Fibroblast of the aortic adventitia (primary cell): ENCODE data around the gene ERCC1. TPM values are rescaled to one million over a fixed set of nuclear protein-coding genes. Genes with fewer than 3 reads are reported as not detected.

Experiments
- DNase-seq: peaks from one replicate; pipeline ENCODE4 v3.0.0-alpha.2; 2010; ENCODE audit warnings: low read depth
- H3K4me3 ChIP-seq: 2 replicates; pipeline ENCODE4 v1.5.1; 2011; ENCODE audit warnings: low read depth, mild to moderate bottlenecking, control low read depth, low read length, moderate library complexity
- total RNA-seq: library from RNA; depleted of rRNA; stranded (reverse); fragments of >200 nt; gene quantifications from 2 replicates; pipeline ENCODE4 v1.2.3, GENCODE V29; 2012; ENCODE audit warnings: low replicate concordance
- TF ChIP-seq, protein P1 (sequence below): IDR thresholded peaks from 2 replicates; pipeline ENCODE4 v1.5.1; 2011; ENCODE audit warnings: mild to moderate bottlenecking, low read length, control low read depth, inconsistent platforms; ENCODE audit not compliant: insufficient read depth

The ERCC1 gene
- total RNA-seq, 1 donor = 109 TPM

DNA sequence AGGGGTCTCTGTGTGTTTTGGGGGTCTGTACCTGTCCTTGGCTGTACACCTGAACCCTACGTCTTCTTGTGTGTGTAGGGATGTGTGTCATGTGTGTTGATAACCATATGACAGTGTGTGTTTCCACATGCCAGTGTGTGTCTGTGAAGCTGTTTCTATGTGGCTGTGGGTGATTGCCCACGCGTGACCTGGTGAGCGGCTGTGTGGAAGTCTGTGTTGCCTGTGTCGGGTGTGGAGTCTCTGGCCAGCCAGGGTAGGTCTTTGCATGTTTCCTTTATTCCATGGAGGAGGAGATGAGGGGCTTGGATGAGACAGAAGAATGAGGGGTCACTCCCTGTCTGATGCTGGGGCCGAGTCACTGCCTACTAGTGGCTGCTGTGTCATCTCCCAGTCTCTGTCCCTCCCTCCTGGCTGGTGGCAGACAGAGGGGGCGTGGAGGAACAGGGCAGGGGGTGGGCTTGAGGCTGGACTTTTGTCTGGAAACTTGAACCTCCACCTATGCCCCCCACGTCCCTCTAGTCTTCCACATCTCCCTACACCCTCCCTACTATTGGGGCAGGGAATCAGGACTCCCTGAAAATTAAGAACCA, 41.2 kb upstream of the ERCC1 start:
- no peak for DNase-seq
- TF ChIP-seq, protein P1, sequence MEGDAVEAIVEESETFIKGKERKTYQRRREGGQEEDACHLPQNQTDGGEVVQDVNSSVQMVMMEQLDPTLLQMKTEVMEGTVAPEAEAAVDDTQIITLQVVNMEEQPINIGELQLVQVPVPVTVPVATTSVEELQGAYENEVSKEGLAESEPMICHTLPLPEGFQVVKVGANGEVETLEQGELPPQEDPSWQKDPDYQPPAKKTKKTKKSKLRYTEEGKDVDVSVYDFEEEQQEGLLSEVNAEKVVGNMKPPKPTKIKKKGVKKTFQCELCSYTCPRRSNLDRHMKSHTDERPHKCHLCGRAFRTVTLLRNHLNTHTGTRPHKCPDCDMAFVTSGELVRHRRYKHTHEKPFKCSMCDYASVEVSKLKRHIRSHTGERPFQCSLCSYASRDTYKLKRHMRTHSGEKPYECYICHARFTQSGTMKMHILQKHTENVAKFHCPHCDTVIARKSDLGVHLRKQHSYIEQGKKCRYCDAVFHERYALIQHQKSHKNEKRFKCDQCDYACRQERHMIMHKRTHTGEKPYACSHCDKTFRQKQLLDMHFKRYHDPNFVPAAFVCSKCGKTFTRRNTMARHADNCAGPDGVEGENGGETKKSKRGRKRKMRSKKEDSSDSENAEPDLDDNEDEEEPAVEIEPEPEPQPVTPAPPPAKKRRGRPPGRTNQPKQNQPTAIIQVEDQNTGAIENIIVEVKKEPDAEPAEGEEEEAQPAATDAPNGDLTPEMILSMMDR = no peak
- H3K4me3 ChIP-seq = no peak overlapping the region

DNA sequence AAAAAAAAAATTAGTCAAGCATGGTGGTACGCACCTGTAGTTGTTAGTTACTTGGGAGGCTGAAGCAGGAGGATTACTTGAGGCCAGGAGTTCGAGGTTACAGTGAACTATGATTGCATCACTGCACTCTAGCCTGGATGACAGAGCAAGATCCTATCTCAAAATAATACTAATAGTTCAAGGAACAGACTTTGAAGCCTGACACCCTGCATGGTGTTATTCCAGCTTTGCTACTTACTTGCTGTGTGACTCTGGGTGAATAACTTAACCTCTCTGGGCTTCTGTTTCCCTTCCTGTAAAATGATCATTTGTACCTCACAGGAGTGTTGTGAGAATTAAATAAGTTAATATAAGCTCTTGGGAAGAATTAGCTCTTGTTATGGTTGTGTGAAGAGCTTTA, 40.6 kb upstream of the ERCC1 start:
- DNase-seq = no peak
- no peak overlapping the region for H3K4me3 ChIP-seq
- TF ChIP-seq, protein P1 = no peak

DNA sequence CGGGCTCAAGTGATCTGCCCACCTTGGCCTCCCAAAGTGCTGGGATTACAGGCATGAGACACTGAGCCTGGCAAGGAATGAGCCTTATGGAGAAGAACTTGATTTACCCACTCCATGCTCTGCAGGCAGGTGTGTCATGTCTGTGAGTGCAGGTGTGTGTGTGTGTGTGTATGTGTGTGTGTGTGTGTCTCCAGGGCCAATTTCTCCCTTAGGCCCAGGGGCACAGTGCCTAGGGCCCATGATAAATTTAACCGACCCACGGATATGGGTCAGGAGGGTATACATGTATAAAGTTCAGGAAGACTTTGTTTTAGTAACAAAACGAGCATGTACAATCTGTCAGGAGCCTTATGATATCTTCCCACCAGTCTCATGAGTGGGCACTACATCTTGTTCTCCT, 39.5 kb upstream of the ERCC1 start:
- TF ChIP-seq, protein P1 = no peak
- DNase-seq = no peak
- no peak overlapping the region for H3K4me3 ChIP-seq

DNA sequence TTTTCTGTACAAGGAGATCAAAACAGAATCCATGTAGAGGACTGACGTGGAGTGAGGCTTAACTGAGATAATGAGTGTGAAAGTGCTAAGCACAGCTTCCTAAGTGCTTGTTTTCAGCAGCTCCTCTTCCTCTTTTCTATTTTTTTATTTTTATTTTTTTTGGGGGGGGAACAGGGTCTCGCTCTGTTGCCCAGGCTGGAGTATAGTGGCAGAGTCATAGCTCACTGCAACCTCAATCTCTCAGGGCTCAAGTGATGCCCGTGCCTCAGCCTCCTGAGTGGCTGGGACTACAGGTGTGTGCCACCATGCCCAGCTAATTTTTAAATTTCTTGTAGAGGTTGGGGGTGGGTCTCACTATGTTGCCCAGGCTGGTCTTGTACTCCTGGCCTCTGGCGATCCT, 38.5 kb upstream of the ERCC1 start:
- no peak overlapping the region for H3K4me3 ChIP-seq
- DNase-seq = no peak
- TF ChIP-seq, protein P1 = no peak

DNA sequence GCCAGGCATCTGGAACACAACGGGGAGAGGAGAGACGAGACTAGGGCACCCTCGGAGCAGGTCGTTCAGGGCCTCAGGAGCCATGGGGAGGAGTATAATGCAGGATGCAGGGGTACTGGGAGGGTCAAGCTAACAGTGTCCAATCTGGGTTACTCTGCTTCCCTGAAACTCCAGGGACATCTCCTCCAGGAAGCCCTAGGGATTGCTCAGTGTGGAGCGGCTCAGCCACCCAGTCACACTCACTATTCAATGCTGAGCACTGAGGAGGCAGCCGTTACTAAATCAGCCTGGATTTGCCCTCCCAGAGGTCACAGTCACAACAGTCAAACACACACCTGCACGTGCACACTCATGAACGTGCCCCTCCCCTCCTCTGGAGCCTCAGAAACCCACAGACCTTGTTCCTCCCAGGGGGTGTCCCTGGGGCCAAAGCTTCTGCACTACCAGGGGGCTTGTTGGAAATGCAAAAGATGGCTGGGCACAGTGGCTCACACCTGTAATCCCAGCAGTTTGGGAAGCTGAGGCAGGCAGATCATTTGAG, 37.2 kb upstream of the ERCC1 start:
- no peak overlapping the region for H3K4me3 ChIP-seq
- TF ChIP-seq, protein P1 = no peak
- no peak for DNase-seq

DNA sequence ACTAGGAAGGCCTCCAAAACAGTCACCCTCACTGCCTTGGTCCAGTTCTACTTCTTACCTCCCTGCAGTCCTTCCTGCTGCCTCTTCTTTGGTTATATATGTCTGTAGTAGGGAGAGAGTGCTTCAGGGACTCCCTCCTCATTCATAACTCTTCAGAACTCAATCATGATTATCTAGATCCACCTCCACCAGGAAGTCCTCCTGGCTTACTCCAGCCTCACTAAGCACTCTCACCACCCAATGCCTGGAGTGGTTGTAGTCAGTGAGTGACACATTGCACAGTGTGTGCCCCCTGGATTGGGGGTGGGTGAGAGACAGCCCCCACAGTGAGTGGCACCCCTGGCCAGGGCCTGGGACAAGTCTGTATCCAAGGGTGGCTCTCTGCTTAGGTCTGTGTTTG, 34.1 kb upstream of the ERCC1 start:
- DNase-seq = no peak
- no peak overlapping the region for H3K4me3 ChIP-seq
- TF ChIP-seq, protein P1 = no peak

DNA sequence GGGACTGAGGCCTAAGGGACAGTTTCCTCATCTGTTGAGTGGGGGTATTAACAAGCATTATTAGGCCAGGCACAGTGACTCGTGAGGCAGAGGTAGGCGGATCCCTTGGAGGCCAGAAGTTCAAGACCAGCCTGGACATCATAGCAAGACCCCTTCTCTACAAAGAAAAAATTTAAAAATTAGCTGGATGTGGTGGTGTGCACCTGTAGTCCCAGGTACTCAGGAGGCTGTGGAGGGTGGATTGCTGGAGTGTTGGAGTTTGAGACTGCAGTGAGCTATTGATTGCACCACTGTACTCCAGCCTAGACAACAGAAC, 32.7 kb upstream of the ERCC1 start:
- no peak for DNase-seq
- TF ChIP-seq, protein P1 = no peak
- H3K4me3 ChIP-seq = no peak overlapping the region
